Lower lobe of right lung (tissue), 2 donors: ENCODE measurements around the gene SPRY2. TPM values are rescaled to one million over a fixed set of nuclear protein-coding genes. Genes with fewer than 3 reads are reported as not detected.

Experiments
- ATAC-seq, 2 donors: fragments of 200-7000 bp; cut with Tn5 transposase; one replicate each; pipeline ENCODE4 v1.9.1; 2020 to 2022; ENCODE audit warnings: mild to moderate bottlenecking in 2 of 2, moderate library complexity in 2 of 2
- DNase-seq: peaks from one replicate; pipeline ENCODE4 v3.0.0-alpha.2; 2020
- H3K27ac ChIP-seq: fragments of 200-600 bp; one replicate; pipeline ENCODE4 v1.8.0; 2022
- H3K27me3 ChIP-seq: fragments of 200-600 bp; one replicate; pipeline ENCODE4 v1.8.0; 2022; ENCODE audit warnings: low read depth
- H3K36me3 ChIP-seq: fragments of 200-600 bp; one replicate; pipeline ENCODE4 v1.8.0; 2022; ENCODE audit warnings: mild to moderate bottlenecking
- H3K4me1 ChIP-seq: fragments of 200-600 bp; one replicate; pipeline ENCODE4 v1.8.0; 2022
- H3K4me3 ChIP-seq: fragments of 200-600 bp; one replicate; pipeline ENCODE4 v1.8.0; 2022; ENCODE audit warnings: mild to moderate bottlenecking
- H3K9me3 ChIP-seq: fragments of 200-600 bp; one replicate; pipeline ENCODE4 v1.8.0; 2022
- CTCF ChIP-seq: fragments of 200-600 bp; IDR thresholded peaks from one replicate; pipeline ENCODE4 v1.8.0; 2022; ENCODE audit warnings: antibody characterized with exemption, mild to moderate bottlenecking
- intact Hi-C: fragments of 100-400 bp; cut with DNase I; formaldehyde crosslinking; loops from one replicate; pipeline ENCODE4 v1.11.0; 2022
- long read RNA-seq: library from polyadenylated mRNA; unstranded; transcript quantifications from one replicate; pipeline ENCODE4 v2.0.0, GENCODE V29; 2021
- total RNA-seq: library from RNA; stranded (reverse); fragmentation: NEBNext Ultra II Directional; extraction: Animal tissue kit (Norgen Biotek cat#: 25700); gene quantifications from one replicate; pipeline ENCODE4 v1.2.1, GENCODE V29; 2021
- donor health status: DM: no; HTN: yes; CAD: no; lungs with severe emphysema.

SPRY2 gene
- 44.6 TPM for total RNA-seq
- long read RNA-seq, transcript SPRY2-202 (2 exons, 2,111 nt), result major isoform, 54 of 60 reads
- long read RNA-seq, partial matches to known transcripts, result 0 of 60 reads
- long read RNA-seq, other reads (novel, unspliced or antisense), result 5 of 60 reads

- ATAC-seq, result peak; percentile 78 to 88
- peak within 1 kb of the TSS; percentile 98 for H3K27ac ChIP-seq
- no peaks in the 10 kb centered on the region for H3K9me3 ChIP-seq
- peaks cover 41% of the 10 kb centered on the region for H3K4me1 ChIP-seq
- H3K36me3 ChIP-seq, result peaks cover 12% of the 10 kb centered on the region
- peak within 1 kb of the TSS; percentile 73 for H3K4me3 ChIP-seq
- peak; percentile 36 for TF ChIP-seq CTCF
- no peaks in the 10 kb centered on the region for H3K27me3 ChIP-seq
- intact Hi-C loops, result no loop called here
- DNase-seq, result peak; percentile 95
Observed at GRCh38 chr13:80341101-80341755, at the start of gene SPRY2. Gene SPRY2 (minus strand): TSS chr13:80341126. CDS start chr13:80337705, 3,421 bp downstream.

- no peak overlapping the region for H3K4me3 ChIP-seq
- H3K27me3 ChIP-seq, result no peaks in the 10 kb centered on the region
- intact Hi-C loops, result no loop called here
- H3K4me1 ChIP-seq, result peaks cover 12% of the 10 kb centered on the region
- no peak for TF ChIP-seq CTCF
- H3K27ac ChIP-seq, result no peak overlapping the region
- peaks cover 6% of the 10 kb centered on the region for H3K9me3 ChIP-seq
- ATAC-seq (no peak), DNase-seq (no peak)
- H3K36me3 ChIP-seq, result no peaks in the 10 kb centered on the region
Observed at GRCh38 chr13:80390338-80390737, 49.4 kb upstream of the SPRY2 start.

- intact Hi-C loops, result no loop called here
- TF ChIP-seq CTCF, result no peak
- Histone ChIP-seq H3K4me3 (no peak overlapping the region), H3K9me3 (peaks cover 6% of the 10 kb centered on the region), H3K36me3 (no peaks in the 10 kb centered on the region), H3K27me3 (no peaks in the 10 kb centered on the region), H3K4me1 (peaks cover 12% of the 10 kb centered on the region), H3K27ac (peak overlapping the region; percentile 9)
- ATAC-seq (peak in 1 of 2 donors; percentile 70), DNase-seq (no peak)
Observed at GRCh38 chr13:80389073-80390038, 48.4 kb upstream of the SPRY2 start.

GRCh38 chr13:80388506-80388905 lies 47.6 kb upstream of the SPRY2 start:
- intact Hi-C loops, result no loop called here
- DNase-seq, result no peak
- H3K4me3 ChIP-seq, result no peak overlapping the region
- no peaks in the 10 kb centered on the region for H3K36me3 ChIP-seq
- no peak for TF ChIP-seq CTCF
- peaks cover 12% of the 10 kb centered on the region for H3K4me1 ChIP-seq
- H3K27me3 ChIP-seq, result no peaks in the 10 kb centered on the region
- peak in 1 of 2 donors; percentile 57 for ATAC-seq
- H3K27ac ChIP-seq, result no peak overlapping the region
- no peaks in the 10 kb centered on the region for H3K9me3 ChIP-seq

- DNase-seq, result no peak
- Histone ChIP-seq H3K36me3 (no peaks in the 10 kb centered on the region), H3K4me3 (no peak overlapping the region), H3K27me3 (no peaks in the 10 kb centered on the region), H3K4me1 (peaks cover 12% of the 10 kb centered on the region), H3K9me3 (no peaks in the 10 kb centered on the region), H3K27ac (no peak overlapping the region)
- TF ChIP-seq CTCF, result no peak
- no peak for ATAC-seq
- intact Hi-C loops, result no loop called here
Observed at GRCh38 chr13:80386592-80386991, 45.7 kb upstream of the SPRY2 start.
